GM19193 (cell line): Measurements from ENCODE around the gene FAM25G.
"Not testable (repeated sequence)": the region's sequence is repeated elsewhere in the genome, so short reads cannot be mapped to it uniquely, and the experiment has no call there.

ENCODE experiments used
- POLR2A ChIP-seq: IDR thresholded peaks from 4 replicates; pipeline ENCODE4 v1.6.1; 2011; ENCODE audit not compliant: insufficient read depth, insufficient read length; ENCODE audit errors: extremely low read depth

FAM25G gene

DNA sequence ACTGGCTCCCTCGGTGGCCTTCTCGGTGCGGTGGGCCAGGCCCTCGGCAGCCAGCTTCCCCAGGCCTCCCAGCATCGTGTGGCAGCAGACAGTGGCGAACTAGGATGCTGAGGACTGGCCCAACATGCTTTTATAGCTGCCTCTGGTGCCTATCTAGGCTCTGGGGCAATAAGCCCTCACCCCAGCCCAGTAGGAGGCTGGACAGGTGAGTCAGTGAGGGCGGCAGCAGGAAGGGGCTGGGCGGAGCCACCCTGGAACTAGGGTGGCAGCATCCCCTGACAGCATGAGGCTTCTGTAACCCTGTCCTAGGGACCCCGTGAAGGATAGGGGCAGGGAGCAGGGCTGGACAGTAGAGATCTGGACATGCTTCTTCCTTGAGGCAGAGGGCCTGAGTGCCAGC is at the start of gene FAM25G:
TSS of gene FAM25G (minus strand) at position 101 of the 400 bp plus-strand sequence. CDS start at position 75, 26 bp downstream.
- TF ChIP-seq POLR2A, result not testable (repeated sequence)

DNA sequence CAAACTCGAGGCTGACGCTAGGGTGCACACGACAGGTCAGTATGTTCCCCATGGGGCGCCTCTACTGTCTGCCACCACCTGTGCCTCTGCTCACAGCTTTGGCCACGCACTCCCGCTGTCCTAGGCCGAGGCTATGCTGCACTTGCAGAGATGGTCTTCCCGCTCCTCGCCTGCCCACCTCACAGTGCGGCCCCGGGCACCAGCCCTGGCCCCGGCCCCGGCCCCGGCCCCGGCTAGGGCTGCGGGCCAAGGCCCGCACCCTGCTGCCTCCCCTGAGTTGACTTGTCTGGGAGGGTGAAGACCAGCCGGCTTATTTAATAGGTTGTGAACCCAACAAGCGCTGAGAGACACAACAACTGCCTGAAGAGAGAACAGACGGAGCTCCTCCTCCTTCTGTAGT is 32.0 kb upstream of the FAM25G start, which contains the start of gene AGAP9:
TSS of gene AGAP9 (minus strand) at position 164 of the 400 bp plus-strand sequence. CDS start at position 52, 112 bp downstream.
- TF ChIP-seq POLR2A, result not testable (repeated sequence)

DNA sequence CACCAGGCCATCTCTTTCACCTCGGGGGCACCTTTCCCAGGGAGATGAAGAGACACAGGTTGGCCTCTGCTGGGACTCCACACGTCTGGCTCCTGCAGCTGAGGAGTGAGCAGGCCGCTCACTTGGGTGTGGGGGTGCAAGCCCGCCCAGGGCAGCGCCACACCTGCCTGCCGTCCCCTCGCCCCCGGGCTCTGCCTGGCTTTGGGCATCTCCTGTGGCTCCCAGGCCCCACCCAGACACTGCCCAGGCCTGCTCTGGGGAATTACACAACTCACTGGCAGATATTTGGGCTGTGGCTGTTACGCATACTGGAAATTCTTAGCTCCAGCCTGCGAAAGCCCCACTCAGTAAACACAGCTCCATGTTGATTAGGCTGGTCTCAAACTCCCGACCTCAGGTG is 7.6 kb downstream of the FAM25G start, which contains the start of gene ANXA8:
TSS of gene ANXA8 (minus strand) at position 193 of the 400 bp plus-strand sequence. CDS start at position 11, 182 bp downstream.
- not testable (repeated sequence) for TF ChIP-seq POLR2A

DNA sequence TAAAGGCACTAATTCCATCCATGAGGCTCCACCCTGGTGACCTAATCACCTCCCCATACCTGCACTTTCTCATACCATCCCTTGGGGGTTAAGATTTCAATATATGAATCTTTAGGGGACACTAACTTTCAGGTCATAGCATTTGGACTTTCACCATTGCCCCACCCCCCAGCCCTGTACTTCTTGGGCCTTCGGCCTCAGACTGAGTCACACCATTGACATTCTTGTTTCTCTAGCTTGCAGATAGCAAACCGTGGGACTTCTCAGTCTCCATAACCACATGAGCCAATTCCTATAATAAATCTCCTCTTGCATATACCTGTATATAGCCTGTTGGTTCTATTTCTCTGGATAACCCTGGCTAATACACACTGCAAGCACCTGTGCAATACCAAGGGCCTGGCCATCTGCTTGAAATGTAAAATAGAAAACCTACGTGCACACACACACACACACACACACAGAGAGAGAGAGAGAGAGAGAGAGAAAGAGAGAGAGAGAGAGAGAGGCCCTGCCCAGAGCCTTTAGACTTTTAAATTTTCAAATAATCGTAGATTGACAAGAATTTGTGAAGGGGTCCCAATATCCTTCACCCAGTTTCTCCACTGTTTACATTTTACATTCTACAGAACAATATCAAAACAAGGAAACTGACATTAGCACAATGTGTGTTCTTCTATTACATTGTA is 32.9 kb downstream of the FAM25G start:
- TF ChIP-seq POLR2A, result no peak

DNA sequence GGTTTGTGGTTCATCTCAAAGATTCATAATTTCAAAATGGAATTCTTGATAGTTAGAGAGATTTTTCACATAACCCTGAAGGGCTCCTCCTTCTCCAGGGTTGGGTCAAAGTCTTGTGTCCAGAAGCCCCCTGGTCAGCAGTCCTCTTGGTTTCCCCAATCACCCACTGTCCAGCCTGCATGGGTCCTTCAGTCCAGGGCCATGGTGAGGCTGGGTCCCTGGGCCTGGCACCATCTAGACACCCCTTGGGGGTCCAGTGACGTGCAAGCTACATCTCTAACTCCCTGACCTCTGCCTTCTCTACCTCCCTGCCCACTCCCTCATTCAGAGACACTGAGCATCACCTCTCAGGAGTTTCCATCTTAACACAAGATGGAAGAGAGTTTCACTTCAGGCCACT is 33.7 kb downstream of the FAM25G start:
- TF ChIP-seq POLR2A, result no peak

DNA sequence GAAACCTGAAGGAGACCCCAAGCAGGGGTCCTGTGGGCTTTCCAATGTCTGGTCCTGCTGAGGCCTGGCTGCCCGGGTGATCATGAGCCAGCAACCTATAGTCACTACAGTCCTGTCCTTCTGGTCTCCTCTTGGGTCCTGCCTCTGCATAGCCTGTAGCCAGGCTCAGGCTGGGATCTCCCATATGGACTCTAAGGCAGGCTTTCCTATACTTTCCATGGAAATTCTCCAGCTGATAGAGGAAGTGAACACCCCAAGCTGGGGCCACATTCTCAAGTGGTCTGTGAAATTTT is 34.0 kb downstream of the FAM25G start:
- no peak for TF ChIP-seq POLR2A

DNA sequence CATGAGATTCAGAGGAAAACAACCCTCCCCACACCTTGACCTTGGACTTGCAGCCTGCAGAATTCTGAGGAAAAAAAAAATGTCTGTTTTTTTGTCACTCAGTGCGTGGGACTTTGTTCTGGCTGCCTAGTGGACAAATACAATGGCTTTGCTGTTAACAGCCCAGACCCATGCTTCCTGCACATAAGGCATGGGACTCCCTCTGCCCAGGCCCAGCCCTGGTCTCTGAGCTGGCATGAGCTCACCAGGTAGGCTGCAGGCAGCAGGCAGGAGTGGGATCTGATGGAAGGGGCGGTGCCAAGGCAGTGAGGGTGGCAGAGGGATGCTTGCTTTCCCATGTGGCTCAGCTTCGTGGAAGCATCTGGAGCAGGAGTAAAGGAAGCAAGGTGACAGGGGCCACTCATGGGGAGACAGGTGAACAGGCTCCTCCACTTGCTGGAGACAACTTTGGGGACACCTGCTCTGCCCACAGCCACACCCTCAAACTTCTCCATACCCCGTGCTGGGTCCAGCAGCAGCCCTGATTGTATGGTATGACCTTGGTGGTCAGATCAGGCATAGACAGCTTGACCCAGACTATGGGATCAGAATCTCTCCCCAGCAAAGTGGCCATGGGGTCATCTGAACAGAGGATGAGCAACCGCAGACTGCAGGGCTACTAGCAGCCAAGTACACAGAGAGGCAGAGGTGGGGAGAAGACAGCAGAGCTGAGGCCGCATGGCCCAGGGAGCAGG is 34.5 kb downstream of the FAM25G start:
- no peak for TF ChIP-seq POLR2A

DNA sequence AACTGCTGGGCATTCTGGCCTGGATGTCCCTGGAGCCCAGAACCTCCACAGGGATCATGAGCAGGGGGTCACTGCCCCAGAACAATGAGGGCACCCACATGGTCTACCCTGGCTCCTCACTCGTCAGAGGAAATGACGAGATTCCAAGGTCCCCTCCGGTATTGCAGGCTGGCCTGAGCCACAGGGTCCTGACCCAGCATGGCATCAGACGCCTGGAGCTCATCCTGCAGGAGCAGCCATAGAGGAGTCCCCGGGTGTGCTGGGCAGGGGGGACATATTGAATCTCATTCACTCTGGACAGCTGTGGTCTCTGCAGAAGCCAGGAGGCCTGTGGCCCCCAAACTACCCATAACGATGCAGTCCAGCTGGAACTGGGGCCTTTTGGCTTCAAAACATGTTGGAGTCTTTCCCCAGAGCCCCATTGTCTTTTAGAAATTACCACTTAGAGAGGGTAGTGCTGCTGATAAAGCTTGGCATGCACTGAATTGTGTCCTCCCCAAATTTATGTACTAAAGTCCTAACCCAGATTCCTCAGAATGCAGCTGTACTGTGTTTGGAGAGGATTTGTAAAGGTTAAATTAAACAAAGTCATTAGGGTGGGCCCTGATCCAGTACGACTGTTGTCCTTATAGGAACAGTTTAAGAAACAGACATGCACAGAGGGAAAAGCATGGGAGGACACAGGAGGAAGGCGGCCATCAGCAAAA is 35.3 kb downstream of the FAM25G start:
- TF ChIP-seq POLR2A, result no peak

DNA sequence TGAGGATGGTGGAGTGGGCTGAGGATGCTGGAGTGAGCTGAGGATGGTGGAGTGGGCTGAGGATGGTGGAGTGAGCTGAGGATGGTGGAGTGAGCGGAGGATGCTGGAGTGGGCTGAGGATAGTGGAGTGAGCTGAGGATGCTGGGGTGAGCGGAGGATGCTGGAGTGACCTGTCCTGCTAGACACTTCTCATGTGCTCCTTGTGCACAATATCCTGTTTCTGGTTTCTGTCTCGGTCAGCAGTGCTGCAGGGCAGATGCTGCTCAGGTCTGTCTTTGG is 36.8 kb downstream of the FAM25G start:
- TF ChIP-seq POLR2A, result no peak

DNA sequence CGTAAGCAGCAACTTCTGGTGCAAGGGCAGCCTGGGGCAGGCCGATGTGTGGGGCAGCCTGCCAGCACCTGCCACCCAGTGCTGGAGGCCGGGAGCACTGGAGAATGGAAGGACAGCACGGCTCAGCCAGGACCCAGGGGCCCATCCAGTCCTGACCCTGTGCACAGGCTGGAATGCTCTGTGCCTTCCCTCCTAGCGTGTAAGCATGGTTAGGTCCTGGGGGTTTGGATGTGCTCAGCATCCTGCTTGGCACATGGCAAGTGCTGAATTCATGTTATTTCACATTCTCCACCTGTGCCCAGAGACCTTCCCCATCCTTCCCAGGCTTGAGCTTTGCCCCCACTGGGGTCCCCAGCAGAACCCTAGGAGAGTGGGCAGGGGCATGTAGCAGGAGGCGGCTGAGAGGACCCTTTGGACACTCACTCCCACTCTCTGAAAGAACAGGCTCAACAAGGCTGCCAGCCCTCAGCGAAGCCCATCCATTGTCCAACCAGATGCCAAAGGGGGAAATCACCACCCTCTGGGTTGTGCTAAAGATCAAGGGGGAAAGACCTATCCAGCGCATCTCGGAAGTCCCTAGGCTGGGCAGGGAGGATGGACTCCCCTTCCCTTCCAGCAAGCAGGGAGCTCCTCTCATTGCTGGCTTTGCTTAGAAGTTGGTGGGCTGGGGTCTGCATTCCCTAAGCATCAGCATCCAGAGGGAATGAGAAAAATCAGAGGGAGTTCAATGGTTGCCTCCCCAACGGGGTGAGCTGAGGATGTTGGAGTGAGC is 37.3 kb downstream of the FAM25G start:
- TF ChIP-seq POLR2A, result no peak

DNA sequence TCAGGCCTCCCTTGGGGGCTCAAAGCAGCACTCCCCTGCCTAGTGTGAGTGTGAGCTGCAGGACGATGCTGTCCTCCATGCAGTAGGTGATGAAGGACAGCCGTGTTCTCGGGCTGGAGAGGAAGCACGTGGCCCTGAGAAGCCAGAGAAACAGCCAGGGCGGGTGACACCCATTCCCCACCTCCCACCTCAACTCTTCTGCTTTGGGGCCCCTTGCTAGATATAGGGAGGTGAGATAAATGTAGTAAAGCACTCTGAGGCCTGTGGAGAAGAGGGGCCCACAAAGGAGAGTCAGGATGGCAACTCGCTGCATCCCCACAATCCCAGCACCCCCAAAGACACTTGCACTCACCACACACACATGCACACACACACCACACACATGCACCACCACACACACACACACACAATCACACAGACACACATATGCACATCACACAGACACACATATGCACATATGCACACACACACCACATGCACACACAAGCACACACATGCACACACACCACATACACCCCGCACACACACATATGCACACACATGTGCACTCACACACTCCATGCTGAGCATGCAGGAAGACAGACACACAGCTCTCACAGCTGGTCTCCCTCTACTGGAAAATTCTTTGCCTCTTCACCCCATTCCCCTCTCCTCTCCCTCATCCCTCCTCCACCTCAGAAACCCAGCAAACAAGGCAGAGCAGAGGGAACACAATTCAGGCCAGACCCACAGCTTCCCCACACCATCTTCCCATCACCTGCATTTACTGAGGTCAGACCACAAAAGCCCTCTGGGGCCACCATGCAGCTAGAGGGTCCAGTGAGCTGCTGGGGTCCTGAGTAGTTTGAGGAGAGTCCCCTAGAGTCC is 38.1 kb downstream of the FAM25G start:
- no peak for TF ChIP-seq POLR2A

DNA sequence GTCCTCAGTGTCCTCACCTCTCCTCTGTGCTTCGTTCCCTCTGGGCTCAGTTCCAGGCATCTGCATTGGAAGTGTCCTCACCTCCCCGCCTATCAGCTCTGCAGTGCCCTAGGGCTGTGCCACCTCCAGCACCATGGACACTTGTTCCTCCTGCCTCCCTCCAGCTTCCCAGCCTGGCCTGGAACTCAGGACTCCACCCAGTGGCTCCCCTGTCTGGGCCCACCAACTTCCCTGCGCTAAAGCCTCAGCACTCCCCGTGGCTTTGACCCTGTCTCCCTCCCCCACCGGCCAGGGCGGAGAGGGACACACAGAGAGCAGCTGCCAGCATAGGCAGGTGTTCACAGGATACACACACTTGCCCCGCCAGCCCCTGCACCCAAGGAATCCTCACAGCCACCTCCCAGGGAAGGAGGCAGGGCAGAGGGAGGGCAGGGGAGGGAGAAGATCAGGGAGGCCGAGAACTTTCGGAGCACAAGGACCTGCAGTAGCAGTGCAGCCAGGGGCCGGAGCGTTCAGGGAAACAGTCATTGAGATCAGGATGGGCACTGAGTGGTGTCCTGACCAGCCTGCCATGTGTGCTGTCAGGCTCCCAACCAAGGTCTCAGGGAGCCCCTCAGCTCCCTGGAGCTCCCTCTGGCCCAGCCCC is 38.9 kb downstream of the FAM25G start:
- no peak for TF ChIP-seq POLR2A

DNA sequence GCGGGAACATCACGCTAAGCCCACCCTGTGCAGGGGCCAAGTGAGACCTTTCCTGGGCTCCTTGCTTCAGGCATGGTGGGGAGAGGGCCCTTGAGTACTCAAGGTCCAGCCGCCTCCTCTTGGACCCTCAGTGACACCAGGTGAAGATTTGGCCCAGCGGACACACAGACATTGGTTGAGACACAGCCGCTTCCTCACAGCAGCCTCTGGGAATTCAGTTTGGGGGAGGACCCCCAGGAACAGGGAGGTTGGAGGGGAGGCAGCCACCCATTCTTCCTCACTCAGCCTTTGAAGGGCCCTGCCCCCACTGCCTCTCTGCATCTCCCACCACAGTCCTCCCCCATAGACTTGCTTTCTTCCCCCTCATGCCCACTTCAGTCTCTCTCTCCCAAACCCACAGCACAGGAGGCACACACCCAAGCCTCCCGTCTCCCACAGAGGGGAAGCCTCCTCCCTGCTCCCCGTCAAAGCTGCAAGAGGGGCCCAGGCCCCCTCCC is 39.5 kb downstream of the FAM25G start:
- no peak for TF ChIP-seq POLR2A
